HTERT RPE-1 (cell line): ENCODE results near the gene RRAS2.
"Not testable (repeated sequence)": the region's sequence is repeated elsewhere in the genome, so short reads cannot be mapped to it uniquely, and the experiment has no call there.

ENCODE experiments used
- in situ Hi-C: fragments of 300-500 bp; cut with MboI; formaldehyde crosslinking; loops from 4 replicates; pipeline ENCODE4 v1.14.3; 2020; ENCODE audit warnings: low sequenced_read_pairs

RRAS2 gene

GRCh38 chr11:14372011-14372410 lies 13.0 kb upstream of the RRAS2 start:
- in situ Hi-C loops: no loop called here

DNA sequence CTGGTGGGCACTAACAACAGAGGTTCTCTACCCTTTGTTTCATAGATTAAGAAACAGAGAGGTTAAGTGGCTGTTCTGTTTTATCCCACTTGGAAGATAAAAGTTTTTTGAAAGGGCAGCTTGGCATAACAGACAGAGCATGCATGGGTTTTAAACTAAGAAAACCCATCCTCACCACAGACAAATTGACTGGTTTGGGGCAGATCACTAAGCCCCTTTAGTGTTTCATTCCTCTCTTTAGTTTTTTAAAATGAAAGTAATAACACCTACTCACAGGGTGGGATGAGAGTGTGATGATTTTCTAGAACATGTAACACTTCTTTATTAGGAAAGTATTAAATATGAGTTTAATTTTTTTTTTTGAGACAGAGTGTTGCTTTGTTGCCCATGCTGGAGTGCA lies 12.3 kb upstream of the RRAS2 start:
- in situ Hi-C loops: no loop called here

GRCh38 chr11:14370496-14370895 lies 11.5 kb upstream of the RRAS2 start:
- in situ Hi-C loops: no loop called here

- in situ Hi-C loops: no loop called here
These were observed 10.6 kb upstream of the RRAS2 start for GRCh38 chr11:14369598-14369997.

DNA sequence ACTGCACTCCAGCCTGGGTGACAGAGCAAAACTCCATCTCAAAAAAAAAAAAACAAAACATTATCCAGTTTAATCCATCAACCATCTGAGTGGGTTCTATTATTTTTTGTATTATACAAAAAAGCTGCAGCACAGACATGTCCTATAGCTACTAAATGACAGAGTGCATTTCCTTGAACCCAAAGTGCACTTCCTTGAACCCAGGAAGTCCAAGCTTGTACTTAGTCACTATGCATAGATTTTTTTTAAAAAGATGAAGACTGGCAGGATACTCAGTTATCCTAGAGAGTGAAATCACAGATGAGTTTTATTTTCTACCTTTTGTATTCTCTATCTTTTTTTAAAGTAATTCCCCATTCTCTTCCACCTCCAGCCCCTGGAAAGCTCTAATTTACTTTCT lies 8.0 kb upstream of the RRAS2 start:
- in situ Hi-C loops: no loop called here

GRCh38 chr11:14364322-14364721 lies 5.3 kb upstream of the RRAS2 start:
- in situ Hi-C loops: no loop called here

GRCh38 chr11:14362611-14363010 lies 3.6 kb upstream of the RRAS2 start:
- in situ Hi-C loops: no loop called here

- in situ Hi-C loops: no loop called here
These were observed 3.0 kb upstream of the RRAS2 start for GRCh38 chr11:14361951-14362350.

GRCh38 chr11:14360976-14361375 lies 2.0 kb upstream of the RRAS2 start:
- in situ Hi-C loops: no loop called here

- in situ Hi-C loops: no loop called here
These were observed 583 bp upstream of the RRAS2 start for GRCh38 chr11:14359501-14360031.

- in situ Hi-C loops: no loop called here
These were observed 878 bp downstream of the RRAS2 start for GRCh38 chr11:14357881-14358728.

GRCh38 chr11:14356342-14356741 lies 2.6 kb downstream of the RRAS2 start:
- in situ Hi-C loops: no loop called here

GRCh38 chr11:14354604-14355003 lies 4.4 kb downstream of the RRAS2 start:
- in situ Hi-C loops: not testable (repeated sequence)

GRCh38 chr11:14350716-14351238 lies 8.2 kb downstream of the RRAS2 start:
- in situ Hi-C loops: no loop called here

GRCh38 chr11:14350215-14350614 lies 8.8 kb downstream of the RRAS2 start:
- in situ Hi-C loops: no loop called here

DNA sequence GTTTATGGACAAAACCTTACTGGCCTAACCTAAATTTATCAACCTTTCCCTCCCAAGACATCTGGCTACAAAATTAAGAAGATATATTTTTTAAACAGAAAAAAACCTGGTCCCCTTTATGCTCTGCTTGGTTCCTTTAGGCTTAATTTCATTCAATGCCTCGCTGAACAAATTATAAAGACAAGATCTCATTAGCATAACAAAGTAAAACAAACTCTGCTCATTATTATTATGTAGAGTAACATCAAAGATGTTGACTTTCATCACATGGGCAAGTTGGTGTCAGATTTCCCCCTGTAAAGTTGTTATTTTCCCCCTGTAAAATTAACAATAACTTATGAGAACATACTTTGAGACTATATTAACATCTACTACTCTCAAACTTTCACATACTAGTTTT lies 11.0 kb downstream of the RRAS2 start:
- in situ Hi-C loops: no loop called here

DNA sequence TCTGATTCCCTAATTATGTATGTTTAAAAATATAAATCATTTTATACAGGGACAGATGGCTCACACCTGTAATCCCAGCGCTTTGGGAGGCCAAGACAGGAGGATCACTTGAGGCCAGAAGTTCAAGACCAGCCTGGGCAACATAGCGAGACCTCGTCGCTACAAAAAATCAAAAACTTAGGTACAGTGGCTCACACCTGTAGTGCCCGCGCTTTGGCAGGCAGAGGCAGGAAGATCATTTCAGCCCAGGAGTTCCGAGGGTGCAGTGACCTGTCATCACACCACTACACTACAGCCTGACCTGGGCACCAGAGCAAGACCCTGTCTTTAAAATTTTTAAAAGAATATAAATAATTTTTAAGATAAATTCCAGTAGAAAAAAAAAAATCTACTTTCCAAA lies 11.5 kb downstream of the RRAS2 start:
- in situ Hi-C loops: no loop called here

DNA sequence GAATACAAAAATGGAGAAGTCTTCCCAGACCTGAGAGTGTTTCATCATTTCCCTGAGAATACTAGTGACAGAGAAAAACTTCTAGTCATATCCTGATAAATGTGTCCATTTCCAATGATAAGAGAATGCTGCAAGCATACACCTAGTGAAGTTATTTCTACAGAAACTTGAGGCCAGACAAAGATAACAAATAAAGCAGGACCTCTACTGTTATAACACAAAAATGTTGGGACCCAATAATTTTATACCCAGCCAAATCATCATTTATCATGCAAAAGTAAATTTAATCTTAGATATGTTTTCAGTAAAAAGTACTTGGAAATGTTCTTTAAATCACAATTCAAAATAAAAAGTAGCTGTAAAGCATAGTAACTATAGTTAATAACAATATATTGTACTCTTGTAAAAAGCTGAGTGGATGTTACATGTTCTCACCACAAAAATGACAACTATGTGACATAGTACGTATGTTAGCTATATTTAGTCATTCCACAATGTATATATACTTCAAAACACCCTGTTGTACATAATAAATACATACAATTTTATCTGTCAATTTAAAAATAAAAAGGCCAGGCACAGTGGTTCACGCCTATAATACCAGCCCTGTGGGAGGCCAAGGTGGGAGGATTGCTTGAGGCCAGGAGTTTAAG lies 12.6 kb downstream of the RRAS2 start:
- in situ Hi-C loops: no loop called here

GRCh38 chr11:14345668-14346067 lies 13.3 kb downstream of the RRAS2 start:
- in situ Hi-C loops: no loop called here

DNA sequence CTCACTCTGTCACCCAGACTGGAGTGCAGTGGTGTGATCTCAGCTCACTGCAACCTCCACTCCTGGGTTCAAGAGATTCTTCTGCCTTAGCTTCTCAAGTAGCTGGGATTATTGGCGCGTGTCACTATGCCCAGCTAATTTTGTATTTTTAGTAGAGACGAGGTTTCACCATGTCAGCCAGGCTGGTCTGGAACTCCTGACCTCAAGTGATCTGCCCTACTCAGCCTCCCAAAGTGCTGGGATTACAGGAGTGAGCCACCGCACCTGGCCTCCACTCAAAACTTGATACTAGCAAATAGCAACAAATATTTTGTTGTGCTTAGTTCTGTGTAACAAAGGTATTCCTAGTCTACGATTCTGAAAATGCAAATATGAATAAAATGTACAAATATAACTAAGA lies 14.0 kb downstream of the RRAS2 start:
- in situ Hi-C loops: not testable (repeated sequence)

DNA sequence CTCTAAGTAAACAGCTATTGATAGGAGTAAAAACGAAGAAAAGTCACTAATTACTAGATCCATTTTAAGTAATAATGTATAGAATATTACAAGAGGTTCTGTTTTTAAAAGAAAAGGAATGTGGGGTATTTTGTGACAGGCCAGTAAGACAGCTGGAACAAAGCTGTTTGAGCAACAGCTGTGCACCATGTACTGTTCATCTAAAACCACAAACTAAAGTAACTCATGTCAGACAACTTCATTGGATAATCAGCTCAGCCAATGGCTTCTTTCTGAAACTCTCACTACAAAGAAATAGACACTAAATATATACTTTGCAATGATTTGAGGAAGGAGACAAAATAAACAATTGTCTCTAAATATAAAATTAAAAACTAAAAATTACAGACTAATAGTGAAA lies 16.1 kb downstream of the RRAS2 start:
- in situ Hi-C loops: no loop called here

- in situ Hi-C loops: no loop called here
These were observed 17.0 kb downstream of the RRAS2 start for GRCh38 chr11:14341968-14342367.
